HG03175 (cell line): ENCODE results near the gene STRN3.
"Not testable (repeated sequence)": the region's sequence is repeated elsewhere in the genome, so short reads cannot be mapped to it uniquely, and the experiment has no call there.

Source experiments
- ATAC-seq: cut with Tn5 transposase; IDR thresholded peaks from one replicate; pipeline ENCODE4 v1.9.1; 2021; ENCODE audit warnings: mild to moderate bottlenecking, moderate library complexity; ENCODE audit not compliant: unreplicated experiment

The STRN3 gene

DNA sequence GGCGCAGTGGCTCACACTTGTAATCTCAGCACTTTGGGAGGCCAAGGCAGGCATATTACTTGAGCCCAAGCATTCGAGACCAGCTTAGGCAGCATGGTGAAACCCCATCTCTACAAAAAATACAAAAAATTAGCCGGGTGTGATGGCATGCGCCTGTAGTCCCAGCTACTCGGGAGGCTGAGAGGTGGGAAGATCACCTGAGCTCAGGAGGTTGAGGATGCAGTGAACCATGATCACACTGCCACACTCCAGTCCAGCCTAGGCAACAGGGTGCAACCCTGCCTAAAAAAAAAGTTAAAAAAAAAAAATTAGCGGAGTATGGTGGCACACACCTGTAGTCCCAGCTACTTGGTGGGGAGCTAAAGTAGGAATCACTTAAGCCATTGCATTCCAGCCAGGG, 22.2 kb downstream of the STRN3 start:
- not testable (repeated sequence) for ATAC-seq

DNA sequence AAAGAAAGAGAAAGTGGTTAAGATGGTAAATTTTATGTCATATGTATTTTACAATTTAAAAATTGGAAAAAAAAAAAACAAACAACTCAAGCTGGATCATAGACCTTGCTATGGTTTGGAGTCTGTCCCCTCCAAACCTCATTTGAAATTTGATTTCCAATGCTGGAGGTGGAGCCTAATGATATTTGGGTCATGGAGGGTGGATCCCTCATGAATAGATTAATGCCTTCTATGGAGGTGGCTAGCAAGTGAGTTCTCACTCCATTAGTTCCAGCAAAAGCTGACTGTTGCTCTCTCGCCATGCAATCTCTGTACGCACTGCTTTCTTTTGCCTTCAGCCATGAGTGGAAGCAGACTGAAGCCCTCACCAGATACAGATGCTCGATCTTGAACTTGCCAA, 22.9 kb downstream of the STRN3 start:
- ATAC-seq = no peak

DNA sequence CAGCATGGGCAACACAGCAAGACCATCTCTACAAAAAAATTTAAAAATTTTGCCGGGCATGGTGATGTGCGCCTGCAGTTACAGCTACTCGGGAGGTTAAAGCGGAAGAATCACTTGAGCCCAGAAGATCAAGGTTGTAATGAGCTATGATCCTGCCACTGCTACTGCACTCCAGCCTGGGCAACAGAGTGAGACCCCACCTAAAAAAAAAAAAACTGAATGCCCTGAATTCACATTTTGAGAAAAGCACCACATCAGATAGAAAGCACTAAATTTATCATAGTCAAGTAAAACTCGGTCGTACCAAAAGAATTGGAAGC, 24.9 kb downstream of the STRN3 start:
- ATAC-seq = no peak

DNA sequence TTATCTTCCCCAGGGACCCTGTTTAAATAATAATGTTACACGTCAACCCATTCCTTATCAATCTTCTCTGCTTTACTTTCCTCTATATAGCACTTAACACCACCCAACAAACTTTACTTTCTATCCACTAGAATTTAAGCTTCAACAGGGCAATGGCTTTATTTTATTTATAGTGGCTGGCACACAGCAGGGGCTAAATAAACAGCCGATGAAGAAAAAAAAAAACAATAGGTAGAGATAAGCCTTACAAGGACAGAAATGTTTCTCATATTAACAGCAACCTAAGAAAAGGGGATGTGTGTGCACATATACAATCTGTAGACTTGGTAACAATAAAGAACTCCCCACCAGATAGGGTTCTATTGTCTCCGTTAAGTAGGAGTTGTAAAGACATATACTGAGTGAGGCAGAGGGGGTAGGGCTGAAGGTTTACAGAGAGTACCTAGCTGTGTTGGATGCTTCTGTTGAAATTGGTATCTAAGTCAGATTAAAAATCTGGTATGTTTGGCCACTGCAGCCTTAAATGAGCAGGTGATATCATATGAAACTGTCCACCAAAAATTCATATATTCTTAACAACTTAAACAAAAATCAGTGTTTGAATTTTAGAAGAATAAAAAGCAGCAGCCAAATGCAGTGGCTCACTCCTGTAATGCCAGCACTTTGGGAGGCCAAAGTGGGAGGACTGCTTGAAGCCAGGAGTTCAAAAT, 25.4 kb downstream of the STRN3 start:
- ATAC-seq = no peak

DNA sequence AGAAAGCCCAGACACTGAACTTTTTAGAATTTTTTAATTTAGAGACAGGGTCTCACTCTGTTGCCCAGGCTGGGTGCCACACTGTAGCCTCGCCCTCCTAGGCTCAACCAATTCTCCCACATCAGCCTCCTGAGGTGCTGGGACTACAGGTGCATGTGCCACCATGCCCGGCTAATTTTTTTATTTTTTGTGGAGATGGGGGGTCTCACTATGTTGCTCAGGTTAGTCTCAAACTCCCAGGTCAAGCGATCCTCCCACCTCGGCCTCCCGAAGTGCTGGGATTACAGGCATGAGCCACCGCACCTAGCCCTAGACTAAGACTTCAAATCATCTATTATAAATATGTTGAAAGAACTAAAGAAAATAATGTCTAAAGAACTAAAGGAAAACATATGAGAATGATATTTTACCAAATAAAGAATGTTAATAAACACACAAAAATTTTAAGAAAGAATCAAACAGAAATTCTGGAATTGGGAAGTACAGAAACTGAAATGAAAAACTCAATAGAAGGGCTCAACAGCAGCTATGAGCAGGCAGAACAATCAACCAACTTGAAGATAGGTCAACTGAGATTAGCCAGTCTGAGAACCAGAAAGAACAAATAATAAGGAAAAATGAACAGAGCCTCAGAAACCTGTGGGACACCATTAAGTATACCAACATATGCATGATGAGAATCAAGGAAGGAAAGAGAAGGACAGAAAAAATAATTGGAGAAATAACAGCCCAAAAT, 27.0 kb downstream of the STRN3 start:
- ATAC-seq = no peak

DNA sequence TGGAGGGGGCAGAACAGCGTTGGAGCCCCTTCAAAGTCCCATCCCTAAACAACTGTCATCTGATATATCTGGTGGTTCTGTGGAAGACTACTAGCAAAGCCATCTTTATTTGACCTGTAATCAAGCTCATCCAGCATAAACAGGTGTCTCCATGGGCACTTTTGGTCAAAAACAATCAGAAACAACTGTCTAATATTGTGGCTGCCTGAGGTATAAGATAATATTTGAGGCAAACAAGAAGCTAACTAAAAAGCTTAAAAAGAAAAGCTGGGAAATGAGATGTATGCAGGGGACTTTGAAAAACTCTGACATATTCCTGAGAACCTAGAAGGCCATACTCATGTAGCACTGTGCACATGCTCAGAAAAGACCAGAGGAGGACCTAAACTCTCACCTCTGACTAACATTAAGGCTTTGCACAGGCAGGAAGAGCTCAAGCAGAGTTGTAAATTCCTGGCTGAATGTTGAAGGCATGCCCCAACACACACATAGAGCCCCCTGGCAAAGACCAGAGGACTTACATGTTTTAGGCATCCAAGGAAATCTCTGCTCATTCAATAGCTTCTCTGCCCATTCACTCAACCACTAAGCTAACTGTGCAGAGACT, 28.0 kb downstream of the STRN3 start:
- ATAC-seq = no peak

DNA sequence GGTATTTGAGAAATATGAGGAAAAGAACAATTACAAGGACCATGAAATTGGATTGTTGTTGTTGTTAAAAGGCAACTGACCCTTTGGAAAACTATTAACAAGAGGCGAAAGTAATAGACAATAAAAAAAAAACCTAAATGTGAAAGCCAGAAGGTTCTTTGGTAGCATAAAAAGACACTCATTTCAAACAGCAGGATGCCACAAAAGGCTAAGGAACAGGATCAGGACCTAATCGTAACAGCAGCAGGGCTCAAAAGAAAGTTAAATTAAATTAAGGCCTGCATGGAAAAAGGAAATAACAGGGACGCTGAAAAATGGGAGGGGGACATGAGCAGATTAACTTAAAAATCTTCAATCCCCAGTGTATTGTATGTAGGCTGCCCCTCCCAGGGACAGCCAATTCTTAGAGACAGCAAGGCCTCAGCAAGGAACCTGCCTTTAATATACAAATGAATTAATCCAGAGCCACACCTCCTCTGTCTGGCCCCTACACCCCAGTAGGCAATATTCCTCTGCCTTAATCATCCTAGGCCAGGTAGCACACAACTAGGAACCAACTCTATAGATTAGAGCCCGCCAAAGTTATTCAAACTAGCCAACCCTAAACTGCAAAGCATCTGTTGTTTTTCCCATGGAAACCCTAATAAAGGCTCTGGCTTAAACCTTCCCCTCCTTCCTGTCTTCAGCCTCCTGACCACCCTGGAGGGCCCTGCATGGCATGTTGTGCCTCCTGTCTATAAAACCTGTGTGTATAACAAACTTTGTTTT, 29.1 kb downstream of the STRN3 start:
- no peak for ATAC-seq

DNA sequence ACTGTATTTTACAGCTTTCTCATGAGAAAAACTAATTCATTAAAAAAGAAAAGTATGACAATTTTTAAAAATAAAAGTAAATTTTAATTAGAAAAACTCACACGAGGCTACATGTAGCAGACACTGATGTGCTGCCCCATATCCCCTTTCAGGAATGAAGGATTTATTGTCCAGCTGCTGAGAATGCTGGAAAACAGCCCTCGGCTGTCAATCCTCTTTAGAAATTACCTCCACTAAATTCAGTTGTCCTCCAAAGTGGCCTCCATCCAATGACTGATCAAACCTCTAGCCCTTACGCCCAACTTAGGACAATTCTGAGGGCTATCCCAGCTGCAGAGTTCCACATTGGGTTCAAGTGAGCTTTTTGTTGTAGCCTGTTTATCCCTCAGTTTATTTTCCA, 30.5 kb downstream of the STRN3 start:
- no peak for ATAC-seq

DNA sequence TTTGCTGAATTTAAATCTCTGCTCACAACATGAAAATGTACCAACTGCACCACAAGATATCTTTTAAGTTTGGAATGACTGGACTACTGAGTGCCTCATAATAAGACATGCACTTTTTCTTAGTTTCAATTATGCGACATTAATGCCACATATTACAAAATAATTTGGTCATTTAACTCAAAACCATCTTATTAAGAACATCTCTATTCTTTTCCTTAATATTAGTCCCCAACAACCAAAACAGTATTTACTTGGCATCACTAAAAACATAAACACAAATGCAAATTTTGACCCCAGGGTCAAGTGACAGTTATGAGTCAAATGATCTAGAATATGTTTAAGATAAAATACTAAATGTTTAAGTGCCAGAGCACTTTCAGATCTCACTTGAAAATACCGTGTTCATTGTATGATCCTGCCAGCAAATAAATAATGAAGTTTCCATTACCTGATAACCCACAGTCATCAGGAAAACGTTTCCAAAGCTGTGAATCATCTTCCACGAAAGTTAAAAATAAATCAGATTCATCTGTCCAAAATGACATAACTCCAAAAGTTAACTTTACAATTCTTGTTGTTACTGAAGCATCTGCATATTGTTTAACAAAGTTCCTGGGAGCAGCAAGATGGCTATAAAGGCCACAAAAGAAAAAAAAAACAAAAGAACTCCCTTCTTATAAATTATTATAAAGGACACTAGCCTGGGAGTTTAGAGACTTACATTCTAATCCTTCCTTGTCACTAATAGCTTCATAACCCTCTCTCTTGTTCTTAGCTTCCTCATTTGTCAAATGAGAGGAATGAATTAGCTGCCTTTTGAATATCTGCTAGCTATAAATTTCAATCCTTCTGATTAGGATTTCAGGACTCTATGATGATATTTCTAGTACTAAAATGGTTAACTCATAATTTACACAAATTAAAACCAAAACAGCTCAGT, 31.2 kb downstream of the STRN3 start:
- peak; percentile 70 for ATAC-seq

DNA sequence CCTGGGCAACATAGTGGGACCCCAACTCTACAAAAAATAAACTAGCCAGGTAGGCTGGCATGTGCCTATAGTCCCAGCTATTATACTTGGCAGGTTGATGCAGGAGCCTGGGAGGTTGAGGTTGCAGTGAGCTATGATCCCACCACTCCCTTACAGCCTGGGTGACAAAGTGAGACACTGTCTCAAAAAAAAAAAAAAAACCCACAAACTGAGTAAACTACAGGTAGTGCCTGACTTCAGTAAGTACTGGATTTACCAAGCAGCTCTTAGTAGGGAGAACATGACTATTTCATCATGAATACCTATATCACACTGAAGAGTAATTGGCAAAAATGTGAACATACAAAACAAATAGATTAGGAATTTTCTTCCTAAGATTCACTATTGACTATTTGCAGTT, 33.1 kb downstream of the STRN3 start:
- ATAC-seq = no peak

DNA sequence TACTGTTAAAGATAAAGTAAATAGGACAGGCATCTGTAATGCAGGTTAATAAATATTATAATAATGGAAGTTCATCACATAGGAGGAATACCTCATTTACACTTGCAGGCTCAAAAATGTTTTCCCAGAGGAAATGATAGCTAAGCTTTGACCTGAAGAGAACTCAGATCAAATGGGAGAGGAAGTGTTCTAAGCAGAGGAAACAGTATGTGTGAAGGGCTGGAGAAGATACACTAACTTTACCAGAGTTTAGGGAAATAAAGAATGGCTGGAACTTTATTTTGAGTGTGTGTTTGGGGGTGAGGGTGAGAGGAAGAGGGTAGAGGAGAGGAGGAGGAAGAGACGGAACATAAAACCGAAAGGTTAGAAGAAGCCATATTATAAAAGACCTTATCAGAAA, 34.8 kb downstream of the STRN3 start:
- ATAC-seq = no peak

DNA sequence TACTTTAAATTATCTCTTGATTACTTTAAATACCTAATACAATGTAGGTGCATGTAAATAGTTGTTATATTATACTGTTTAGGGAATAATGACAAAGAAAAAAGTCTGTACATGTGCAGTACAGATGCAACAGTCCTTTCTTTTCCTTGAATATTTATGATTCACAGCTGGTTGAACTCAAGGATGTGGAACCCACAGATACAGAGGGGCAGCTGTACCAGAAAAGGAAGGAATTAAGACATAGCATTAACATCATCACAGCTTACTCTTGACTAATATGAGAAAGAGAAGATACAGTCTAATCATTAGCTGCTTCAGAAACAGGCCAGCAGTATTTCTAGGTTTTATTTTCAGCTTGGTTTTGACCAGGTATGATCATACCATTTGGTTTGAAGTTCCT, 35.4 kb downstream of the STRN3 start:
- no peak for ATAC-seq

DNA sequence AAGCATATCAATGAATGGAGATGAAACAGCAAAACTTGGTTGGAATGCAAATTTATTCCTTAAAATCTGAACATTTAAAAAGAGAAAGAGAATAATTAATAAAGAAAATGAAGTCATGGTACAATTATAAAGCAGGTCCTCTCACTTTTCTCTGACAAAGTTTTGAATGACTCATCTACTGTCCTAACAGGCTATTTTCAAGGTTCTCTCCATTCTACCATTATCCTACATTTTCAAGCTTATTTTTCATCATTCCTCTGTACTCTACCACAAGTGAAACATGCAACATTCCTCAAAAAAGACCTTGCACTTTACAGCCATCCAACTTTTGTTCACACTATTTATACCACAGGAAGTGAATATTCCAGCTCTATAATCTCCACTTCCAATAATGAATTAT, 37.7 kb downstream of the STRN3 start:
- no peak for ATAC-seq

DNA sequence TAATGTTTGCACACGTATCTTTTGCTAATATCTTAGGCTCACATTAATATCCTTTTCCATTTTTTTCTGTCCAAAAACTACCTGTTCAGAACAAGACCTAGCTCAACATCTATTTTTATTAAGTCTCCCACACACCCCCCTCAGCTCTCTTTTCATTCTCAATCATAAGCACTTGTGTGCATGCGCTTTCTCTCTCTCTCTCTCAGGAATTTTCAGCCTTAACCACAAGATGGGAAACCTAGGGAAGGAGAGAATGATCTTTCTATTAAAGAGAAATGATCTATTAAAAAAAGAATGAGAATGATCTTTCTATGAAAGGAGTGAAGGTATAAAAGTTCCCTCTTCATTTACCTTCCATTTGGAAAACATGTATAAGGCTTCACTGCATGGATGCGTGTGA, 40.4 kb downstream of the STRN3 start:
- no peak for ATAC-seq

DNA sequence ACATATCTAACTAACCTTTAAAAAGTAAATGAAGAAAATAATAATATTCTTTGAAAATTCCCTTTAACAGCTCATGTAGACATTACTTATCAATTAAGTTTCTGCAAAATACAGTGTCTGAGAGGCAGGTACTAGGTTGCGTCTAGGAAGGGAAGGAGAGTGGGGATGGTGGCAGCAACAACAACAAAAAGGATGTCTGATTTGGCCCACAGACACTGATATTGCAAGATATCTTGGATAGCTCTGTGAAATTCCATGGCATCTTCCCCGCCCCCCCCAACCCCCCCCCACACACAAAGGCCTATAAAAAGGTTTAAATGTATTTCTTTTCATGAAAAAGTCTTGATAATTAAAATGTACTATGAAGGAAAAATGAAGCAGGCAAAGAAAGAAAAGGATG, 42.3 kb downstream of the STRN3 start:
- no peak for ATAC-seq

DNA sequence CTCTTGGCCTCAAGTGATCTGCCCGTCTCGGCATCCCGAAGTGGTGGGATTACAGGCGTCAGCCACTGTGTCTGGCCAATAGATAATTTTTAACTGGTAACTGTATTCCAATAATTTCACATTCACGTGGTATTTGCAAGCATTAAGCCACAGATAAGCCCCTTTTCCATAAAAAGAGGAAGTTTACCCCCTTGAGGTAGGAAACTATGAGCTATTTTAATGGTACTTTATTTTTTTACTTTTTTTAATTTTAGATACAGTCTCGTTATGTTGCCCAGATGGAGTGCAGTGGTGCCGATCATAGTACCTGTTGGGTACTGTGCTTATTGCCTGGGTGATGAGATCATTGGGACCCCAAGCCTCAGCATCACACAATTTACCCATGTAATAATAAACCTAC, 43.6 kb downstream of the STRN3 start:
- no peak for ATAC-seq

DNA sequence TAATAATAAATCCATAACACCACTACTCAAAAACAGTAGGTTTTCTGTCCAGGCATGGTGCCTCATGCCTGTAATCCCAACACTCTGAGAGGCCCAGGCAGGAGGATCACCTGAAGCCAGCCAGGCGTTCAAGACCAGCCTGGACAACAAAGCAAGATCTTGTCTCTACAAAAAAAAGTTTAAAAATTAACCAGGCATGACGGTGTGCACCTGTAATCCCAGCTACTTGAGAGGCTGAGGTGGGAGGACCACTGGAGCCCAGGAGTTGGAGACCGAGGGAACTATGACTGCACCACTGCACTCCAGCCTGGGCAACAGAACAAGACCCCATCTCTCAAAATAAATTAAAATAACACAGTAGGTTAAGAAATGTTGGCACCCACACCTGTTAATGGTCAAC, 45.2 kb downstream of the STRN3 start:
- ATAC-seq = no peak

DNA sequence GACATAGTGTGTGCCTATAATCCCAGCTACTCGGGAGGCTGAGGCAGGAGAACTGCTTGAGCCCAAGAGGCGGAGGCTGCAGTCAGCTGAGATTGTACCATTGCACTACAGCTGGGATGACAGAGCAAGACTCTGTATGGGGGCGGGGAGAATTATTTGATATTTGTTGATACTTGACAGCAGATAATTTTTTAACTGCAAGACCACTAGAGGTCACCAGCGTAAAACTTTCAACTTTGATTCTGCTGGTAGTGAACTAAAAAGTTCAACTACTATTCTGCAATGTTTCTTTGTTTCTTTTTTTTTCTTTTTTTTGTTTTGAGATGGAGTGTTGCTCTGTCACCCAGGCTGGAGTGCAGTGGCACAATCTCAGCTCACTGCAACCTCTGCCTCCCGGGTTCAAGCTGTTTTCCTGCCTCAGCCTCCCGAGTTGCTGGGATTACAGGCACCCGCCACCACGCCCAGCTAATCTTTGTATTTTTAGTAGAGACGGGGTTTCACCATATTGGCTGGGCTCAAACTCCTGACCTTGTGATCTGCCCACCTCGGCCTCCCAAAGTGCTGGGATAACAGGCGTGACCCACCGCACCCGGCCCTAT, 46.0 kb downstream of the STRN3 start:
- peak; percentile 77 for ATAC-seq

DNA sequence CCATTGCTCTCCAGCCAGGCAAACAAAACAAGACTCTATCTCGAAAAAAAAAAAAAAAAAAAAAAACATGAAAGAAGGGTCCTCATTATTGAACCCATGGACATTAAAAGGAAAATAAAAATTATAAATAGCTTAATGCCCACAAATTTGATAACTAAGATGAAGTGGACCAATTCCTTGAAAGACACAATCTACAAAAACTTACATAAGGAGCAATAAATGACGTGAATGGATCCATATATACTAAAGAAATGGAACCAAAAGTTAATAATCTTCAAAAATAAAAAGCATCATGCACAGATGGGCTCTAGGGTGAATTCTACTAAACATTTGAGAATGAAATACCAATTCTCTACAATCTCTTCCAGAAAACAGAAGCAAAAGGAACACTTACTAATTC, 48.4 kb downstream of the STRN3 start:
- no peak for ATAC-seq

DNA sequence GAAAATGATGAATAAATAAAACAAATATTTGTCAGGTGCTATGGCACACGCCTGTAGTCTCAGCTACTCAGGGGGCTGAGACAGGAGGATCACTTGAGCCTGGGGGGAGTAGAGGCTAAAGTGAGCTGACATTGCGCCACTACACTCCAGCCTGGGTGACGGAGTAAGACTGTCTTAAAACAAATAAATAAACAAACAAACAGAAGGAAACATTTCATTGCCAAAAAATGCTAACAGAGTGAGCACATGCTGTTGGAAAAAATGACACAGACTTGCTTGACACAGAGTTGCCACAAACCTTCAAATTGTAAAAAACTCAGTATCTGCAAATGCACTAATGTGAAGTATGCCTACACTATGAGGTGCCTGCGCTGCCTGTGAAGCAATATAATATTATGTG, 51.6 kb downstream of the STRN3 start:
- no peak for ATAC-seq
